Keratinocyte (primary cell): ENCODE data around the gene SERPIND1. TPM values are rescaled to one million over a fixed set of nuclear protein-coding genes. Genes with fewer than 3 reads are reported as not detected.
A peak's percentile ranks its signal among the peaks of the same experiment; 100 is the strongest.

Source experiments
- DNase-seq: peaks from one replicate; pipeline ENCODE4 v3.0.0-alpha.2; 2011; ENCODE audit warnings: low read depth, missing footprints, low spot score
- FAIRE-seq: peaks from 2 replicates; lab custom pipeline; 2011; peaks lifted over from hg19 to GRCh38; lab: Jason Lieb, UNC
- H2AFZ ChIP-seq: 2 replicates; pipeline ENCODE4 v1.6.0; 2012; ENCODE audit warnings: low read length, control low read depth, inconsistent platforms; ENCODE audit not compliant: control insufficient read depth
- H3K27ac ChIP-seq: 2 replicates; pipeline ENCODE4 v1.5.1; 2011; ENCODE audit warnings: low read length; ENCODE audit not compliant: control insufficient read depth, insufficient read depth
- H3K27me3 ChIP-seq: 3 replicates; pipeline ENCODE4 v1.6.0; 2011; ENCODE audit warnings: low read length; ENCODE audit not compliant: control insufficient read depth, insufficient read depth; ENCODE audit errors: extremely low read depth
- H3K36me3 ChIP-seq, 2 experiments: 2 replicates in 1 of 2; 3 replicates in 1 of 2; pipeline ENCODE4 v1.5.1; 2011; ENCODE audit warnings: low read length in 2 of 2, mild to moderate bottlenecking in 1 of 2; ENCODE audit not compliant: control insufficient read depth in 2 of 2, insufficient read depth in 2 of 2; ENCODE audit errors: extremely low read depth in 1 of 2
- H3K4me1 ChIP-seq: 3 replicates; pipeline ENCODE4 v1.5.1; 2011; ENCODE audit warnings: low read length; ENCODE audit not compliant: control insufficient read depth, insufficient read depth; ENCODE audit errors: extremely low read depth
- H3K4me2 ChIP-seq: 3 replicates; pipeline ENCODE4 v1.6.0; 2011; ENCODE audit warnings: low read depth, low read length; ENCODE audit not compliant: control insufficient read depth, insufficient read depth; ENCODE audit errors: extremely low read depth
- H3K4me3 ChIP-seq, 3 experiments: fragments of 200-600 bp in 1 of 3; sonication (generic) in 1 of 3; 2 replicates in 2 of 3; 3 replicates in 1 of 3; pipeline ENCODE4 v1.5.1; 2011 to 2016; ENCODE audit warnings: low read length in 3 of 3, mild to moderate bottlenecking in 3 of 3, control low read depth in 2 of 3, inconsistent platforms in 1 of 3, low read depth in 1 of 3, mixed read lengths in 1 of 3, mixed run types in 1 of 3, moderate library complexity in 1 of 3; ENCODE audit not compliant: control insufficient read depth in 2 of 3, insufficient read depth in 2 of 3; ENCODE audit errors: extremely low read depth in 1 of 3
- H3K79me2 ChIP-seq: 2 replicates; pipeline ENCODE4 v1.6.0; 2012; ENCODE audit warnings: low read length; ENCODE audit not compliant: control insufficient read depth, insufficient read depth
- H3K9ac ChIP-seq: 3 replicates; pipeline ENCODE4 v1.6.0; 2011; ENCODE audit warnings: low read length; ENCODE audit not compliant: control insufficient read depth, insufficient read depth; ENCODE audit errors: extremely low read depth
- H3K9me1 ChIP-seq: 3 replicates; pipeline ENCODE4 v1.6.0; 2011; ENCODE audit warnings: low read length; ENCODE audit not compliant: control insufficient read depth, insufficient read depth; ENCODE audit errors: extremely low read depth
- H3K9me3 ChIP-seq: 2 replicates; pipeline ENCODE4 v1.5.1; 2012; ENCODE audit warnings: low read depth, low read length; ENCODE audit not compliant: control insufficient read depth
- H4K20me1 ChIP-seq: 3 replicates; pipeline ENCODE4 v1.6.0; 2011; ENCODE audit warnings: low read length; ENCODE audit not compliant: control insufficient read depth, insufficient read depth; ENCODE audit errors: extremely low read depth
- EZH2 ChIP-seq: IDR thresholded peaks from one replicate; pipeline ENCODE4 v1.6.1; 2012; ENCODE audit warnings: inconsistent platforms, mild to moderate bottlenecking, low read length, moderate library complexity
- dilution Hi-C: fragments of 300-500 bp; cut with MboI; formaldehyde crosslinking; loops from one replicate; pipeline ENCODE4 v1.7.0; 2020; ENCODE audit warnings: low sequenced_read_pairs; ENCODE audit not compliant: extremely low pct_ligation_motif_present
- polyA plus RNA-seq, 5 experiments: library from polyadenylated mRNA; depleted of rRNA in 3 of 5; stranded (reverse) in 3 of 5; stranded (forward) in 1 of 5; unstranded in 1 of 5; fragments of >200 nt; gene quantifications; 1 replicate in 1 of 5; 2 replicates in 3 of 5; 3 replicates in 1 of 5; pipeline versions ENCODE4 v1.2.1 to v1.2.3, GENCODE V29; 2011 to 2012; ENCODE audit warnings: missing spikeins in 2 of 5, low read depth in 1 of 5, low replicate concordance in 1 of 5
- TF ChIP-seq, protein P1 (sequence below), 3 experiments: IDR thresholded peaks in 1 of 3; conservative IDR thresholded peaks in 1 of 3; optimal IDR thresholded peaks in 1 of 3; 2 replicates in 2 of 3; 3 replicates in 1 of 3; pipeline versions ENCODE3 to v1.5.1; 2011; ENCODE audit warnings: low read length in 3 of 3, mild to moderate bottlenecking in 3 of 3, moderate library complexity in 2 of 3, control low read depth in 1 of 3, inconsistent platforms in 1 of 3; ENCODE audit not compliant: insufficient read depth in 2 of 3; ENCODE audit errors: extremely low read depth in 1 of 3

SERPIND1 gene
- polyA plus RNA-seq, 1 donor (not counting 4 experiments of a cell fraction or from before 2014, with no cell fraction given) = not detected

DNA sequence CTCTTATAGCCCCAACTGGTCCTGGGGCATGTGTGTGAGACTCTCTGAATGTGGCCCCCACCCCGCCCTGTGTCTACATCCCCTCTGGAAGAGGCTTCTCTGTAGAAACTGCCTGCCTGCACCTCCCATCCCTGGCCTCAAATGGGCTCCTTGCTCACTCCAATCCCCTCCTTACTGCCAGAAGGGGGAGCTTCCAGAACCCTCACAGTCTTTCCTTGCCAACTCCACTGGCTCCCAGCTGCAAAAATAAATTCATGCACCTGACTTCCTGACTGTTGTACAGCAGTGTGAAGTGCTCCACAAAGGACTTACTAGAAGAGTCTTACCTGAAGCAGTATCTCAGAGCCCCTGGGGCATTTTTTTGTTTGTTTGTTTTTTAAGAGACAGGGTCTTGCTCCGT is 15.2 kb upstream of the SERPIND1 start:
- Histone ChIP-seq H3K4me1 (no peaks in the 10 kb centered on the region), H3K79me2 (no peaks in the 10 kb centered on the region), H3K9ac (no peak overlapping the region), H3K9me1 (no peaks in the 10 kb centered on the region), H3K4me2 (no peak overlapping the region), H3K4me3 (no peak overlapping the region), H3K27me3 (no peaks in the 10 kb centered on the region), H2AFZ (no peak overlapping the region), H3K9me3 (no peaks in the 10 kb centered on the region), H3K36me3 (peaks cover 0 to 3% of the 10 kb centered on the region in 2 experiments), H4K20me1 (no peaks in the 10 kb centered on the region), H3K27ac (no peak overlapping the region)
- dilution Hi-C loops = no loop called here
- no peak for FAIRE-seq
- TF ChIP-seq EZH2 = no peak
- TF ChIP-seq, protein P1, sequence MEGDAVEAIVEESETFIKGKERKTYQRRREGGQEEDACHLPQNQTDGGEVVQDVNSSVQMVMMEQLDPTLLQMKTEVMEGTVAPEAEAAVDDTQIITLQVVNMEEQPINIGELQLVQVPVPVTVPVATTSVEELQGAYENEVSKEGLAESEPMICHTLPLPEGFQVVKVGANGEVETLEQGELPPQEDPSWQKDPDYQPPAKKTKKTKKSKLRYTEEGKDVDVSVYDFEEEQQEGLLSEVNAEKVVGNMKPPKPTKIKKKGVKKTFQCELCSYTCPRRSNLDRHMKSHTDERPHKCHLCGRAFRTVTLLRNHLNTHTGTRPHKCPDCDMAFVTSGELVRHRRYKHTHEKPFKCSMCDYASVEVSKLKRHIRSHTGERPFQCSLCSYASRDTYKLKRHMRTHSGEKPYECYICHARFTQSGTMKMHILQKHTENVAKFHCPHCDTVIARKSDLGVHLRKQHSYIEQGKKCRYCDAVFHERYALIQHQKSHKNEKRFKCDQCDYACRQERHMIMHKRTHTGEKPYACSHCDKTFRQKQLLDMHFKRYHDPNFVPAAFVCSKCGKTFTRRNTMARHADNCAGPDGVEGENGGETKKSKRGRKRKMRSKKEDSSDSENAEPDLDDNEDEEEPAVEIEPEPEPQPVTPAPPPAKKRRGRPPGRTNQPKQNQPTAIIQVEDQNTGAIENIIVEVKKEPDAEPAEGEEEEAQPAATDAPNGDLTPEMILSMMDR (optimal IDR thresholded peaks at IDR 0.05 in 1 of 3, IDR thresholded peaks at IDR 0.05 in 1 of 3, conservative IDR thresholded peaks at IDR 0.05 in 1 of 3; ENCODE audit: extremely low read depth in 1 of 3, insufficient read depth in 2 of 3, low read length in 3 of 3) = peak in 1 of 3 experiments; percentile 28
- DNase-seq = no peak

DNA sequence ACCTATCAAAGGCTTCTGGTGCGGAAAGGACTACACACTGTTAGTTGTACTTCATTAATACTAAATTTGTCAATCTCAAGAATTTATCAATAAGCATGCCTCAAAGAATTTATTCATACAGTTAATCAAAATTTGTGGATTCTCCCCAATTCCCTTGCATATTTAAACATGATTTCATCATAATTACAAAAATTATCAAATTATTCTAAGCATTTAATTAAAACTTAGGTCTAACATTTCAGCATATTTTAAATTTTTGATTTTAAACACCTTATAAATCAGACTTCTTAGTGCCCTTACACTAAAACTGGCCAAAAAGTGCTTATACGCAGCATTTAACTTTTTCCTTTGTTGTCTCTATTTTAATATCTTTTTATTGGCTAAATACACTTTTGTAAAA is 13.8 kb upstream of the SERPIND1 start:
- DNase-seq (no peak), FAIRE-seq (no peak)
- TF ChIP-seq EZH2 = no peak
- TF ChIP-seq, protein P1 (optimal IDR thresholded peaks at IDR 0.05 in 1 of 3, IDR thresholded peaks at IDR 0.05 in 1 of 3, conservative IDR thresholded peaks at IDR 0.05 in 1 of 3; ENCODE audit: extremely low read depth in 1 of 3, insufficient read depth in 2 of 3, low read length in 3 of 3) = no peak
- Histone ChIP-seq H3K79me2 (no peaks in the 10 kb centered on the region), H3K4me3 (no peak overlapping the region), H3K27ac (no peak overlapping the region), H3K4me1 (no peaks in the 10 kb centered on the region), H3K9me3 (no peaks in the 10 kb centered on the region), H3K9ac (no peak overlapping the region), H3K4me2 (no peak overlapping the region), H3K9me1 (no peaks in the 10 kb centered on the region), H2AFZ (no peak overlapping the region), H4K20me1 (no peaks in the 10 kb centered on the region), H3K27me3 (no peaks in the 10 kb centered on the region), H3K36me3 (peaks cover 9 to 12% of the 10 kb centered on the region in 2 experiments)
- dilution Hi-C loops = no loop called here
